Measurements from ENCODE around the gene SP1. TPM values are rescaled to one million over a fixed set of nuclear protein-coding genes. Genes with fewer than 3 reads are reported as not detected.

Gene SP1
- total and polyA plus RNA-seq, 2 experiments from 2014 or later, result 11.1 to 68.4 TPM

DNA sequence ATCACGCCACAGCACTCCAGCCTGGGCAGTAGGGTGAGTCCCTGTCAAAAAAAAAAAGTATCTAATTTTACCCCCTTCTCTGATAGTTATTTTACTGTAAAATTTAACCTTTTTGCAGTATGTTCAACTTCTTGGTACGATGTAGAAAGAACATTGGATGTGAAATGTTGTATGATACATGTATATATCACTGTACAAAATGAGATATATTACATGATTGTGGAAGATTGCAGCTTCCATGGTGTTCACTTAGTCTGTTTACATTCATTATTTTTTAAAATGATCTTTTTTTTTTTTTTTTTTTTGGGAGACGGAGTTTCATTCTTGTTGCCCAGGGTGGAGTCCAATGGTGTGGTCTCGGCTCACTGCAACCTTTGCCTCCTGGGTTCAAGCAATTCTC is 9.0 kb downstream of the SP1 start (continued):
- TF ChIP-seq, protein P1, sequence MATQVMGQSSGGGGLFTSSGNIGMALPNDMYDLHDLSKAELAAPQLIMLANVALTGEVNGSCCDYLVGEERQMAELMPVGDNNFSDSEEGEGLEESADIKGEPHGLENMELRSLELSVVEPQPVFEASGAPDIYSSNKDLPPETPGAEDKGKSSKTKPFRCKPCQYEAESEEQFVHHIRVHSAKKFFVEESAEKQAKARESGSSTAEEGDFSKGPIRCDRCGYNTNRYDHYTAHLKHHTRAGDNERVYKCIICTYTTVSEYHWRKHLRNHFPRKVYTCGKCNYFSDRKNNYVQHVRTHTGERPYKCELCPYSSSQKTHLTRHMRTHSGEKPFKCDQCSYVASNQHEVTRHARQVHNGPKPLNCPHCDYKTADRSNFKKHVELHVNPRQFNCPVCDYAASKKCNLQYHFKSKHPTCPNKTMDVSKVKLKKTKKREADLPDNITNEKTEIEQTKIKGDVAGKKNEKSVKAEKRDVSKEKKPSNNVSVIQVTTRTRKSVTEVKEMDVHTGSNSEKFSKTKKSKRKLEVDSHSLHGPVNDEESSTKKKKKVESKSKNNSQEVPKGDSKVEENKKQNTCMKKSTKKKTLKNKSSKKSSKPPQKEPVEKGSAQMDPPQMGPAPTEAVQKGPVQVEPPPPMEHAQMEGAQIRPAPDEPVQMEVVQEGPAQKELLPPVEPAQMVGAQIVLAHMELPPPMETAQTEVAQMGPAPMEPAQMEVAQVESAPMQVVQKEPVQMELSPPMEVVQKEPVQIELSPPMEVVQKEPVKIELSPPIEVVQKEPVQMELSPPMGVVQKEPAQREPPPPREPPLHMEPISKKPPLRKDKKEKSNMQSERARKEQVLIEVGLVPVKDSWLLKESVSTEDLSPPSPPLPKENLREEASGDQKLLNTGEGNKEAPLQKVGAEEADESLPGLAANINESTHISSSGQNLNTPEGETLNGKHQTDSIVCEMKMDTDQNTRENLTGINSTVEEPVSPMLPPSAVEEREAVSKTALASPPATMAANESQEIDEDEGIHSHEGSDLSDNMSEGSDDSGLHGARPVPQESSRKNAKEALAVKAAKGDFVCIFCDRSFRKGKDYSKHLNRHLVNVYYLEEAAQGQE (IDR thresholded peaks at IDR 0.05; ENCODE audit: unreplicated experiment), result no peak

- Mint-ChIP-seq H3K4me3 (no peak overlapping the region), H3K27ac (0 out of 2 replicates have a peak overlapping the region, but pooled peaks have one; percentile 0), H3K9me3 (no peaks in the 10 kb centered on the region), H3K36me3 (ENCODE audit: low read depth) (peaks cover 22% of the 10 kb centered on the region), H3K4me1 (peaks cover 4% of the 10 kb centered on the region; the same call in 2 of the 3 replicates), H3K27me3 (ENCODE audit: insufficient read depth, low read depth, poor library complexity) (peaks cover 10% of the 10 kb centered on the region)
- peaks cover 97% of the 10 kb centered on the region for H3K79me2 ChIP-seq (replicated peaks; ENCODE audit: insufficient read depth)
- no peak overlapping the region for H3K4me2 ChIP-seq
- no peak overlapping the region for H3K27ac ChIP-seq (ENCODE audit: low read depth)
- no peak overlapping the region for H2AFZ ChIP-seq
- H3K9me2 ChIP-seq (ENCODE audit: insufficient read depth), result no peaks in the 10 kb centered on the region
- H3K27me3 ChIP-seq (ENCODE audit: insufficient read depth), result no peaks in the 10 kb centered on the region
- ATAC-seq, result no peak
- H4K20me1 ChIP-seq (replicated peaks; ENCODE audit: insufficient read depth), result peaks cover 26% of the 10 kb centered on the region
- peaks cover under 1% of the 10 kb centered on the region; the same call in 1 of the 2 replicates for H3F3A ChIP-seq (replicated peaks; ENCODE audit: low read depth)
- H3K36me3 ChIP-seq (ENCODE audit: insufficient read depth), result peaks cover 11% of the 10 kb centered on the region; the same call in 1 of the 2 replicates
- DNase-seq (ENCODE audit: low spot score), result no peak
- H3K4me3 ChIP-seq, result no peak overlapping the region
- 0 out of 2 replicates have a peak, but pooled peaks cover 3% of the 10 kb centered on the region for H3K4me1 ChIP-seq (ENCODE audit: insufficient read depth)
- no peak for TF ChIP-seq STAT1 (IDR thresholded peaks at IDR 0.05; ENCODE audit: unreplicated experiment)
- TF ChIP-seq EZH2phosphoT487 (IDR thresholded peaks at IDR 0.05; ENCODE audit: unreplicated experiment), result no peak
- TF ChIP-seq CTCF (conservative IDR thresholded peaks at IDR 0.05; ENCODE audit: low read depth in 2 of 2), result no peak
- TF ChIP-seq ZNF331 (CRISPR knock-in tag; IDR thresholded peaks at IDR 0.05; ENCODE audit: low read depth), result no peak
- no peak for TF ChIP-seq NANOG (IDR thresholded peaks at IDR 0.05; ENCODE audit: borderline replicate concordance)
- no peak for TF ChIP-seq ZNF114 (CRISPR knock-in tag; IDR thresholded peaks at IDR 0.05)
- no peak for TF ChIP-seq POLR2AphosphoS5 (IDR thresholded peaks at IDR 0.05; ENCODE audit: low read depth)
- TF ChIP-seq EZH2 (IDR thresholded peaks at IDR 0.05; ENCODE audit: low read depth, unreplicated experiment), result no peak
- no peak for TF ChIP-seq CREB1 (CRISPR knock-in tag; IDR thresholded peaks at IDR 0.05; ENCODE audit: low read depth)
- TF ChIP-seq, protein P2, sequence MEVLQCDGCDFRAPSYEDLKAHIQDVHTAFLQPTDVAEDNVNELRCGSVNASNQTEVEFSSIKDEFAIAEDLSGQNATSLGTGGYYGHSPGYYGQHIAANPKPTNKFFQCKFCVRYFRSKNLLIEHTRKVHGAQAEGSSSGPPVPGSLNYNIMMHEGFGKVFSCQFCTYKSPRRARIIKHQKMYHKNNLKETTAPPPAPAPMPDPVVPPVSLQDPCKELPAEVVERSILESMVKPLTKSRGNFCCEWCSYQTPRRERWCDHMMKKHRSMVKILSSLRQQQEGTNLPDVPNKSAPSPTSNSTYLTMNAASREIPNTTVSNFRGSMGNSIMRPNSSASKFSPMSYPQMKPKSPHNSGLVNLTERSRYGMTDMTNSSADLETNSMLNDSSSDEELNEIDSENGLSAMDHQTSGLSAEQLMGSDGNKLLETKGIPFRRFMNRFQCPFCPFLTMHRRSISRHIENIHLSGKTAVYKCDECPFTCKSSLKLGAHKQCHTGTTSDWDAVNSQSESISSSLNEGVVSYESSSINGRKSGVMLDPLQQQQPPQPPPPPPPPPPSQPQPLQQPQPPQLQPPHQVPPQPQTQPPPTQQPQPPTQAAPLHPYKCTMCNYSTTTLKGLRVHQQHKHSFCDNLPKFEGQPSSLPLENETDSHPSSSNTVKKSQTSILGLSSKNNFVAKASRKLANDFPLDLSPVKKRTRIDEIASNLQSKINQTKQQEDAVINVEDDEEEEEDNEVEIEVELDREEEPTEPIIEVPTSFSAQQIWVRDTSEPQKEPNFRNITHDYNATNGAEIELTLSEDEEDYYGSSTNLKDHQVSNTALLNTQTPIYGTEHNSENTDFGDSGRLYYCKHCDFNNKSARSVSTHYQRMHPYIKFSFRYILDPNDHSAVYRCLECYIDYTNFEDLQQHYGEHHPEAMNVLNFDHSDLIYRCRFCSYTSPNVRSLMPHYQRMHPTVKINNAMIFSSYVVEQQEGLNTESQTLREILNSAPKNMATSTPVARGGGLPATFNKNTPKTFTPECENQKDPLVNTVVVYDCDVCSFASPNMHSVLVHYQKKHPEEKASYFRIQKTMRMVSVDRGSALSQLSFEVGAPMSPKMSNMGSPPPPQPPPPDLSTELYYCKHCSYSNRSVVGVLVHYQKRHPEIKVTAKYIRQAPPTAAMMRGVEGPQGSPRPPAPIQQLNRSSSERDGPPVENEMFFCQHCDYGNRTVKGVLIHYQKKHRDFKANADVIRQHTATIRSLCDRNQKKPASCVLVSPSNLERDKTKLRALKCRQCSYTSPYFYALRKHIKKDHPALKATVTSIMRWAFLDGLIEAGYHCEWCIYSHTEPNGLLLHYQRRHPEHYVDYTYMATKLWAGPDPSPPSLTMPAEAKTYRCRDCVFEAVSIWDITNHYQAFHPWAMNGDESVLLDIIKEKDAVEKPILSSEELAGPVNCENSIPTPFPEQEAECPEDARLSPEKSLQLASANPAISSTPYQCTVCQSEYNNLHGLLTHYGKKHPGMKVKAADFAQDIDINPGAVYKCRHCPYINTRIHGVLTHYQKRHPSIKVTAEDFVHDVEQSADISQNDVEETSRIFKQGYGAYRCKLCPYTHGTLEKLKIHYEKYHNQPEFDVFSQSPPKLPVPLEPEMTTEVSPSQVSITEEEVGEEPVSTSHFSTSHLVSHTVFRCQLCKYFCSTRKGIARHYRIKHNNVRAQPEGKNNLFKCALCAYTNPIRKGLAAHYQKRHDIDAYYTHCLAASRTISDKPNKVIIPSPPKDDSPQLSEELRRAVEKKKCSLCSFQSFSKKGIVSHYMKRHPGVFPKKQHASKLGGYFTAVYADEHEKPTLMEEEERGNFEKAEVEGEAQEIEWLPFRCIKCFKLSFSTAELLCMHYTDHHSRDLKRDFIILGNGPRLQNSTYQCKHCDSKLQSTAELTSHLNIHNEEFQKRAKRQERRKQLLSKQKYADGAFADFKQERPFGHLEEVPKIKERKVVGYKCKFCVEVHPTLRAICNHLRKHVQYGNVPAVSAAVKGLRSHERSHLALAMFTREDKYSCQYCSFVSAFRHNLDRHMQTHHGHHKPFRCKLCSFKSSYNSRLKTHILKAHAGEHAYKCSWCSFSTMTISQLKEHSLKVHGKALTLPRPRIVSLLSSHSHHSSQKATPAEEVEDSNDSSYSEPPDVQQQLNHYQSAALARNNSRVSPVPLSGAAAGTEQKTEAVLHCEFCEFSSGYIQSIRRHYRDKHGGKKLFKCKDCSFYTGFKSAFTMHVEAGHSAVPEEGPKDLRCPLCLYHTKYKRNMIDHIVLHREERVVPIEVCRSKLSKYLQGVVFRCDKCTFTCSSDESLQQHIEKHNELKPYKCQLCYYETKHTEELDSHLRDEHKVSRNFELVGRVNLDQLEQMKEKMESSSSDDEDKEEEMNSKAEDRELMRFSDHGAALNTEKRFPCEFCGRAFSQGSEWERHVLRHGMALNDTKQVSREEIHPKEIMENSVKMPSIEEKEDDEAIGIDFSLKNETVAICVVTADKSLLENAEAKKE (CRISPR knock-in tag; IDR thresholded peaks at IDR 0.05), result no peak
- no peak for TF ChIP-seq JUNB (IDR thresholded peaks at IDR 0.05; ENCODE audit: unreplicated experiment)
Measured at GRCh38 chr12:53389702-53390101, 9.7 kb downstream of the SP1 start.

All from GM23338 (cell line).